ENCODE results near the gene STRIP1.

Gene STRIP1

GRCh38 chr1:110082477-110082876 lies 48.1 kb downstream of the STRIP1 start:
- Histone ChIP-seq H3K4ac (ENCODE audit: low read depth in 1 of 2, low read length in 2 of 2) (no peak overlapping the region), H4K91ac (ENCODE audit: low read length) (no peak overlapping the region), H3K9me3 (ENCODE audit: control insufficient read depth, low read length) (no peaks in the 10 kb centered on the region)

GRCh38 chr1:110083061-110083865 lies 48.8 kb downstream of the STRIP1 start:
- H2BK12ac ChIP-seq (ENCODE audit: low read length in 2 of 2) = no peak overlapping the region
- no peak overlapping the region for H3K23ac ChIP-seq (ENCODE audit: low read length in 2 of 2)
- no peak overlapping the region for H3K4ac ChIP-seq (ENCODE audit: low read depth in 1 of 2, low read length in 2 of 2)
- H3K4me3 ChIP-seq (ENCODE audit: insufficient read depth in 1 of 2, low read depth in 1 of 2, low read length in 2 of 2) = peak overlapping the region in 1 of 2 experiments; percentile 80
- peak; percentile 26 for DNase-seq
- H4K8ac ChIP-seq (ENCODE audit: low read length) = no peak overlapping the region
- no peak overlapping the region for H3K14ac ChIP-seq (ENCODE audit: low read length in 2 of 2)
- peak overlapping the region; percentile 74 for H3K9ac ChIP-seq (ENCODE audit: low read length)
- no peak overlapping the region for H2BK15ac ChIP-seq (ENCODE audit: low read depth, poor library complexity, severe bottlenecking)
- H3K27me3 ChIP-seq (ENCODE audit: control insufficient read depth in 1 of 2, insufficient read depth in 1 of 2, low read length in 2 of 2) = peaks cover 24 to 95% of the 10 kb centered on the region in 2 experiments
- 21% methylated on average over 15 of the region's 15 CpGs for WGBS
- no peak overlapping the region for H2AK5ac ChIP-seq (ENCODE audit: low read length, severe bottlenecking)
- no peaks in the 10 kb centered on the region for H3K36me3 ChIP-seq (ENCODE audit: control insufficient read depth in 1 of 2, insufficient read depth in 2 of 2, low read depth in 1 of 2, low read length in 2 of 2)
- H3K18ac ChIP-seq (ENCODE audit: low read depth in 1 of 2, low read length in 2 of 2) = no peak overlapping the region
- no peaks in the 10 kb centered on the region for H3K79me1 ChIP-seq (replicated peaks; ENCODE audit: low read length, poor library complexity, severe bottlenecking)
- H3K4me2 ChIP-seq (ENCODE audit: low read length, poor library complexity, severe bottlenecking) = no peak overlapping the region
- H4K91ac ChIP-seq (ENCODE audit: low read length) = no peak overlapping the region
- no peak overlapping the region for H2AFZ ChIP-seq (ENCODE audit: low read depth, low read length)
- no peak overlapping the region for H3K27ac ChIP-seq (ENCODE audit: low read length, poor library complexity, severe bottlenecking)
- H3K4me1 ChIP-seq (ENCODE audit: control insufficient read depth, insufficient read depth, low read depth, low read length) = peaks cover 9% of the 10 kb centered on the region
- H2BK120ac ChIP-seq (ENCODE audit: low read depth, low read length) = no peak overlapping the region
- H2BK5ac ChIP-seq (ENCODE audit: low read depth, low read length, poor library complexity, severe bottlenecking) = no peak overlapping the region
- H3K9me3 ChIP-seq (ENCODE audit: control insufficient read depth, low read length) = no peaks in the 10 kb centered on the region

More at GRCh38 chr1:110082477-110082876, 48.1 kb downstream of the STRIP1 start:
- no peak overlapping the region for H3K9ac ChIP-seq (ENCODE audit: low read length)
- WGBS = 49% methylated on average over 5 of the region's 5 CpGs
- no peak overlapping the region for H2AFZ ChIP-seq (ENCODE audit: low read depth, low read length)
- no peak overlapping the region for H4K8ac ChIP-seq (ENCODE audit: low read length)
- H3K4me3 ChIP-seq (ENCODE audit: insufficient read depth in 1 of 2, low read depth in 1 of 2, low read length in 2 of 2) = no peak overlapping the region
- H3K4me1 ChIP-seq (ENCODE audit: control insufficient read depth, insufficient read depth, low read depth, low read length) = peaks cover 9% of the 10 kb centered on the region
- no peak overlapping the region for H3K18ac ChIP-seq (ENCODE audit: low read depth in 1 of 2, low read length in 2 of 2)
- H2BK5ac ChIP-seq (ENCODE audit: low read depth, low read length, poor library complexity, severe bottlenecking) = no peak overlapping the region
- no peak overlapping the region for H2AK5ac ChIP-seq (ENCODE audit: low read length, severe bottlenecking)
- H2BK12ac ChIP-seq (ENCODE audit: low read length in 2 of 2) = no peak overlapping the region
- no peak for DNase-seq
- H2BK120ac ChIP-seq (ENCODE audit: low read depth, low read length) = no peak overlapping the region
- H3K4me2 ChIP-seq (ENCODE audit: low read length, poor library complexity, severe bottlenecking) = no peak overlapping the region
- H3K79me1 ChIP-seq (replicated peaks; ENCODE audit: low read length, poor library complexity, severe bottlenecking) = no peaks in the 10 kb centered on the region
- no peak overlapping the region for H3K14ac ChIP-seq (ENCODE audit: low read length in 2 of 2)
- no peak overlapping the region for H2BK15ac ChIP-seq (ENCODE audit: low read depth, poor library complexity, severe bottlenecking)
- H3K36me3 ChIP-seq (ENCODE audit: control insufficient read depth in 1 of 2, insufficient read depth in 2 of 2, low read depth in 1 of 2, low read length in 2 of 2) = no peaks in the 10 kb centered on the region
- no peak overlapping the region for H3K27ac ChIP-seq (ENCODE audit: low read length, poor library complexity, severe bottlenecking)
- H3K23ac ChIP-seq (ENCODE audit: low read length in 2 of 2) = no peak overlapping the region
- H3K27me3 ChIP-seq (ENCODE audit: control insufficient read depth in 1 of 2, insufficient read depth in 1 of 2, low read length in 2 of 2) = peaks cover 26 to 96% of the 10 kb centered on the region in 2 experiments

- no peak overlapping the region for H2AK5ac ChIP-seq (ENCODE audit: low read length, severe bottlenecking)
- H2BK5ac ChIP-seq (ENCODE audit: low read depth, low read length, poor library complexity, severe bottlenecking) = no peak overlapping the region
- H2AFZ ChIP-seq (ENCODE audit: low read depth, low read length) = peak overlapping the region; percentile 73
- peaks cover 9% of the 10 kb centered on the region for H3K4me1 ChIP-seq (ENCODE audit: control insufficient read depth, insufficient read depth, low read depth, low read length)
- H3K79me1 ChIP-seq (replicated peaks; ENCODE audit: low read length, poor library complexity, severe bottlenecking) = no peaks in the 10 kb centered on the region
- no peak overlapping the region for H3K18ac ChIP-seq (ENCODE audit: low read depth in 1 of 2, low read length in 2 of 2)
- peaks cover 27 to 95% of the 10 kb centered on the region in 2 experiments for H3K27me3 ChIP-seq (ENCODE audit: control insufficient read depth in 1 of 2, insufficient read depth in 1 of 2, low read length in 2 of 2)
- WGBS = 9% methylated on average over 18 of the region's 37 CpGs
- no peak overlapping the region for H3K27ac ChIP-seq (ENCODE audit: low read length, poor library complexity, severe bottlenecking)
- H3K14ac ChIP-seq (ENCODE audit: low read length in 2 of 2) = no peak overlapping the region
- H3K9me3 ChIP-seq (ENCODE audit: control insufficient read depth, low read length) = no peaks in the 10 kb centered on the region
- no peaks in the 10 kb centered on the region for H3K36me3 ChIP-seq (ENCODE audit: control insufficient read depth in 1 of 2, insufficient read depth in 2 of 2, low read depth in 1 of 2, low read length in 2 of 2)
- no peak overlapping the region for H2BK15ac ChIP-seq (ENCODE audit: low read depth, poor library complexity, severe bottlenecking)
- no peak overlapping the region for H4K8ac ChIP-seq (ENCODE audit: low read length)
- no peak overlapping the region for H2BK120ac ChIP-seq (ENCODE audit: low read depth, low read length)
- no peak overlapping the region for H4K91ac ChIP-seq (ENCODE audit: low read length)
- H3K4me3 ChIP-seq (ENCODE audit: insufficient read depth in 1 of 2, low read depth in 1 of 2, low read length in 2 of 2) = peak overlapping the region in 1 of 2 experiments; percentile 80
- H2BK12ac ChIP-seq (ENCODE audit: low read length in 2 of 2) = no peak overlapping the region
- H3K23ac ChIP-seq (ENCODE audit: low read length in 2 of 2) = peak overlapping the region; percentile 84 to 97
- no peak for DNase-seq
- peak overlapping the region; percentile 76 for H3K4me2 ChIP-seq (ENCODE audit: low read length, poor library complexity, severe bottlenecking)
- H3K4ac ChIP-seq (ENCODE audit: low read depth in 1 of 2, low read length in 2 of 2) = no peak overlapping the region
- H3K9ac ChIP-seq (ENCODE audit: low read length) = peak overlapping the region; percentile 74
These were observed 49.4 kb downstream of the STRIP1 start for GRCh38 chr1:110083866-110084226.

GRCh38 chr1:110084227-110085078 lies 50.0 kb downstream of the STRIP1 start:
- H3K36me3 ChIP-seq (ENCODE audit: control insufficient read depth in 1 of 2, insufficient read depth in 2 of 2, low read depth in 1 of 2, low read length in 2 of 2) = no peaks in the 10 kb centered on the region
- H3K27me3 ChIP-seq (ENCODE audit: control insufficient read depth in 1 of 2, insufficient read depth in 1 of 2, low read length in 2 of 2) = peaks cover 27 to 95% of the 10 kb centered on the region in 2 experiments
- DNase-seq = peak; percentile 69
- peak overlapping the region; percentile 41 to 80 for H3K4me3 ChIP-seq (ENCODE audit: insufficient read depth in 1 of 2, low read depth in 1 of 2, low read length in 2 of 2)
- no peak overlapping the region for H4K91ac ChIP-seq (ENCODE audit: low read length)
- H3K9ac ChIP-seq (ENCODE audit: low read length) = peak overlapping the region; percentile 74
- H3K14ac ChIP-seq (ENCODE audit: low read length in 2 of 2) = no peak overlapping the region
- peak overlapping the region; percentile 73 for H2AFZ ChIP-seq (ENCODE audit: low read depth, low read length)
- no peak overlapping the region for H3K18ac ChIP-seq (ENCODE audit: low read depth in 1 of 2, low read length in 2 of 2)
- H2BK12ac ChIP-seq (ENCODE audit: low read length in 2 of 2) = no peak overlapping the region
- WGBS = 3% methylated on average over 72 of the region's 72 CpGs
- no peak overlapping the region for H2BK5ac ChIP-seq (ENCODE audit: low read depth, low read length, poor library complexity, severe bottlenecking)
- H3K4me1 ChIP-seq (ENCODE audit: control insufficient read depth, insufficient read depth, low read depth, low read length) = peaks cover 9% of the 10 kb centered on the region
- peak overlapping the region; percentile 76 for H3K4me2 ChIP-seq (ENCODE audit: low read length, poor library complexity, severe bottlenecking)
- no peaks in the 10 kb centered on the region for H3K79me1 ChIP-seq (replicated peaks; ENCODE audit: low read length, poor library complexity, severe bottlenecking)
- no peak overlapping the region for H2BK15ac ChIP-seq (ENCODE audit: low read depth, poor library complexity, severe bottlenecking)
- no peak overlapping the region for H2AK5ac ChIP-seq (ENCODE audit: low read length, severe bottlenecking)
- H2BK120ac ChIP-seq (ENCODE audit: low read depth, low read length) = no peak overlapping the region
- no peaks in the 10 kb centered on the region for H3K9me3 ChIP-seq (ENCODE audit: control insufficient read depth, low read length)
- H4K8ac ChIP-seq (ENCODE audit: low read length) = no peak overlapping the region
- H3K4ac ChIP-seq (ENCODE audit: low read depth in 1 of 2, low read length in 2 of 2) = no peak overlapping the region
- H3K23ac ChIP-seq (ENCODE audit: low read length in 2 of 2) = peak overlapping the region; percentile 84 to 97
- no peak overlapping the region for H3K27ac ChIP-seq (ENCODE audit: low read length, poor library complexity, severe bottlenecking)

All from mesenchymal stem cell (in vitro differentiated cells and primary cell).